GM10248 (cell line): ENCODE results near the gene MAP3K1.
"Not testable (repeated sequence)": the region's sequence is repeated elsewhere in the genome, so short reads cannot be mapped to it uniquely, and the experiment has no call there.

ENCODE experiments used
- CTCF ChIA-PET: fragments of 300-600 bp; sonication (Branson Sonifier 250); formaldehyde crosslinking; extraction: SDS; loops from one replicate; lab custom pipeline; 2021; ENCODE audit warnings: antibody characterized with exemption; lab: Yijun Ruan, JAX
- POLR2A ChIA-PET: fragments of 350-650 bp; sonication (Branson Sonifier 250); formaldehyde crosslinking; extraction: SDS; loops from one replicate; lab custom pipeline; 2020; ENCODE audit warnings: antibody characterized with exemption; lab: Yijun Ruan, JAX
- DNase-seq: peaks from one replicate; pipeline ENCODE4 v3.0.0; 2012; ENCODE audit errors: extremely low spot score
- TF ChIP-seq, protein P1 (sequence below): IDR thresholded peaks from 2 replicates; pipeline ENCODE4 v1.5.1; 2012; ENCODE audit warnings: mild to moderate bottlenecking, low read depth; ENCODE audit errors: extremely low read depth, missing control alignments, control extremely low read depth

Gene MAP3K1

DNA sequence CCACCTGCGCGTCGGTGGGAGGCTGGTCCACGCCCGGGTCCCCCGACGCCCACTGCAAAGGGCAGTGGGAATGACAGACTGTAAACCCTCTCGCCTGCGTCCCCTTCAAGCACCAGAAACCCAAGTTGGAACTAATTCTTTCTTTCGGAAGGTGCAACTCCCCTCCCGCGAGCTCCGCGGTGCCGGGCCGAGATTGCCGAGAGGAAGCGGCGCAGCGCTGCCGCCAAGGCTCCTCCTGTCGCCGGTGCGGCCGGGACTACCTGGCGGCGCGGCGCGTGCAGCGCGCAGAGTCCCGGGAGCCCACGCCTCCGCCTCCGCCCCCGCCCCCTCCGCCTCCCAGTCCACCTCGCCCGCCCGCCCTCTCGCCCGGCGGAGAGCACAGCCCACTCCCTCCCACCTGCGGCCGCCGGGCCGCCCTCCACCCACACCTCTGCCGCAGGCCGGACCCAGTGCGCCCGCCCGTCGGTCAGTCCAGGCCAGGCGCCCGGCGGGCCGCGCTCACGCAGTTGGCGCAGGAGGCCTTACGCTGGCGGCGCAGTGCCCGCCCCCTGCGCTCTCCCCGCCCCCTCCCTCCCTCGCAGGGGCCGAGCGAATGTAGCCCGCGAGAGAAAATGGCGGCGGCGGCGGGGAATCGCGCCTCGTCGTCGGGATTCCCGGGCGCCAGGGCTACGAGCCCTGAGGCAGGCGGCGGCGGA, at the start of gene MAP3K1:
TSS of gene MAP3K1 (plus strand) at position 587 of the 695 bp plus-strand sequence. CDS start at position 612, 25 bp downstream.
- peak; percentile 87 for DNase-seq
- ChIA-PET CTCF (interaction anchor here (1.5 kb wide), 1 partner anchor 9 kb away, joined by 3 read pairs; no protein-coding TSS in a partner anchor), POLR2A (no interaction called here)
- TF ChIP-seq, protein P1, sequence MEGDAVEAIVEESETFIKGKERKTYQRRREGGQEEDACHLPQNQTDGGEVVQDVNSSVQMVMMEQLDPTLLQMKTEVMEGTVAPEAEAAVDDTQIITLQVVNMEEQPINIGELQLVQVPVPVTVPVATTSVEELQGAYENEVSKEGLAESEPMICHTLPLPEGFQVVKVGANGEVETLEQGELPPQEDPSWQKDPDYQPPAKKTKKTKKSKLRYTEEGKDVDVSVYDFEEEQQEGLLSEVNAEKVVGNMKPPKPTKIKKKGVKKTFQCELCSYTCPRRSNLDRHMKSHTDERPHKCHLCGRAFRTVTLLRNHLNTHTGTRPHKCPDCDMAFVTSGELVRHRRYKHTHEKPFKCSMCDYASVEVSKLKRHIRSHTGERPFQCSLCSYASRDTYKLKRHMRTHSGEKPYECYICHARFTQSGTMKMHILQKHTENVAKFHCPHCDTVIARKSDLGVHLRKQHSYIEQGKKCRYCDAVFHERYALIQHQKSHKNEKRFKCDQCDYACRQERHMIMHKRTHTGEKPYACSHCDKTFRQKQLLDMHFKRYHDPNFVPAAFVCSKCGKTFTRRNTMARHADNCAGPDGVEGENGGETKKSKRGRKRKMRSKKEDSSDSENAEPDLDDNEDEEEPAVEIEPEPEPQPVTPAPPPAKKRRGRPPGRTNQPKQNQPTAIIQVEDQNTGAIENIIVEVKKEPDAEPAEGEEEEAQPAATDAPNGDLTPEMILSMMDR = peak; percentile 32

DNA sequence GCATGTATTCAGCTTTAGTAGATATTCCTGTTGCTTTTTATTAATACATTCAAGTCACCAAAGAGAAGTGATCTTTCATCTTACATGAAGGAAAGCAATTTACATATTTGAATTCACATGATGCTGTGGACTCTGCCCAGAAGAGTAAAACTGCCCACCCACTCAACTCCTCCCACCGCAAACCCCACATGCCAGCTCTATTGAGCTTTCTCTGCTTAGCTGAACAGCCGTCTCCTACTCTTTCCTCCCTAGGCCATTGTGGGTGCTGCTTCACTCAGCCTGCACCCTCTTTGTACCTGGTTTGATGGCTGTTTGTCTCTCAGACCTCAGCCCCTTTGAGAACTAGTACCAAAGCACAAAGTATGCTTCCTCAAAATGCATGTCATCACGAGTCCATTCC, 48.4 kb upstream of the MAP3K1 start:
- no peak for DNase-seq
- TF ChIP-seq, protein P1 = no peak
- ChIA-PET CTCF (interaction anchor here (1.2 kb wide), 1 partner anchor 502 kb away, joined by 3 read pairs; no protein-coding TSS in a partner anchor), POLR2A (no interaction called here)

DNA sequence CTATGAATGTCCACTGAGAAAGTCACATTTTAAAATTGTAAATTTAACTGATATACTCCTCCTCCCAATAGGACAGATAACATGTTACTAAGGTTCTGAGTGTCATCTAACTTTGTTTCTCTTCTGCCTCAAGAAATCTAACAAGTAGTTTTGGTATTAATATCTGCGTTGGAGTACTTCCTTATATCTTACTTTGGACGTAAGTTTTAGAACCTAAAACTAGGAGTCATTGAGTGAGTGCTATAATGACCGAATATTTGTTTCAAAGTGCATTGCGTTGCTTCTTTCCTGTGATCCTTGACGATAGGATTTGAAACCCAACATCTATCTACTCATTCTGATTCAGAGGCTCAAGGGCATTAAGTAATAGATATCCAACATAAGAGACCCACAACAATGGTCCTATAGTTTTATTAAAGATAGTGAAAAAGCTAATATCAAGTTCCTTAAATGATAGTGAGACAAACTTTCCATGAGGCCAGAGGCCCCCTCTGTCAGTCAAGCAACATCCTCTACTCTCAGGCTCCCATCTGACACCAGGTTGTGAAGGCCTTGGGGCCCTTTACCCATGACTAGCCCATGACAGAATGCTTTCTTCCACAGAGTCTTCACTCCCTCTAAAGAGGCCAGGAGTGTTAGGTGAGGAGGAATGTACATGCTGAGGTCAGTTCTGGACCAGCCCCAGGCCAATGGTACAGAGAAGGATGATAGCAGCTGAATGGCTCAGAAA, 45.3 kb upstream of the MAP3K1 start:
- ChIA-PET CTCF (interaction anchor here (1.3 kb wide), 1 partner anchor 69 kb away, joined by 3 read pairs; no protein-coding TSS in a partner anchor), POLR2A (no interaction called here)
- TF ChIP-seq, protein P1 = no peak
- DNase-seq = no peak

- ChIA-PET CTCF (interaction anchor here (0.9 kb wide), 1 partner anchor 11 kb away, joined by 3 read pairs; no protein-coding TSS in a partner anchor), POLR2A (no interaction called here)
- no peak for DNase-seq
- TF ChIP-seq, protein P1 = no peak
These were observed 42.6 kb upstream of the MAP3K1 start for GRCh38 chr5:56772767-56773166.

DNA sequence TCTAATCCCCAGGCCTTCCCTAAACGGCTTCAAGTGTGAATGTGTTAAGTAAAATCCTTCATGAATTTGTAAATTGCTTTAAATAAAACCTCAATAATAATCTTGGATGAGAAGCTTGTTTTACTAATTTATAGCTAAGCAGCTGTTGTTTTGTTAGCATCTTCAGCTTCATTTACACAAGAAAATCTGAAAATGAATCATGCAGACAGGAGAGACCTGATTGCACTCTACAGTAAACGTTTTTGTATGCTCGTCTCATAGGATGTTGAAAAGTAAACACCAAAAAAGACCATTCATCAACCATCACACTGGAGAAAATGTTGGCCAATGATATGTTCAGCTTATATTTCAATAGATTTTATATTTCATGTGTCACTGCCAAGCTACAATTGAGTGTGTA, 40.4 kb upstream of the MAP3K1 start:
- TF ChIP-seq, protein P1 = no peak
- POLR2A ChIA-PET = no interaction called here
- CTCF ChIA-PET = interaction anchor here (1.1 to 1.6 kb wide), 4 partner anchors 9 to 471 kb away, joined by 3 to 7 read pairs (median 4); no protein-coding TSS in a partner anchor

DNA sequence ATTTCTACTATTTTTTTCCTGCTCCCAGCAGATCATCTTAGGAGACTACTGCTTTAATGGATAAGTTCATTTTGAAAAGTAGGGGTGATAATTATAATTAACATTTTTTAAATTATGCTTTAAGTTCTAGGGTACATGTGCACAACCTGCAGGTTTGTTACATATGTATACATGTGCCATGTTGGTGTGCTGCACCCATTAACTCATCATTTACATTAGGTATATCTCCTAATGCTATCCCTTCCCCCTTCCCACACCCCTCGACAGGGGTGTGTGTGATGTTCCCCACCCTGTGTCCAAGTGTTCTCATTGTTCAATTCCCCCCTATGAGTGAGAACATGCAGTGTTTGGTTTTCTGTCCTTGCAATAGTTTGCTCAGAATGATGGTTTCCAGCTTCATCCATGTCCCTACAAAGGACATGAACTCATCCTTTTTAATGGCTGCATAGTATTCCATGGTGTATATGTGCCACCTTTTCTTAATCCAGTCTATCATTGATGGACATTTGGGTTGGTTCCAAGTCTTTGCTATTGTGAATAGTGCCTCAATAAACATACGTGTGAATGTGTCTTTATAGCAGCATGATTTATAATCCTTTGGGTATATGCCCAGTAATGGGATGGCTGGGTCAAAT, 39.0 kb upstream of the MAP3K1 start:
- CTCF ChIA-PET, POLR2A ChIA-PET, DNase-seq: not testable (repeated sequence)

More for the DNA sequence above, 40.4 kb upstream of the MAP3K1 start:
- no peak for DNase-seq
